Uterus (tissue), 2 donors: ENCODE data around the gene SLC6A6.

Experiments
- POLR2A ChIP-seq, 2 donors: fragments of 450-650 bp; IDR thresholded peaks; one replicate each; pipeline ENCODE4 v1.6.1; 2016; ENCODE audit warnings: antibody characterized with exemption in 2 of 2, mild to moderate bottlenecking in 1 of 2, moderate library complexity in 1 of 2
- TF ChIP-seq, protein P1 (sequence below), 4 experiments: fragments of 200-600 bp in 2 of 4; fragments of 450-650 bp in 2 of 4; sonication (generic) in 2 of 4; IDR thresholded peaks; one replicate each; pipeline ENCODE4 v1.5.1; 2016 to 2019; ENCODE audit warnings: antibody characterized with exemption in 4 of 4, mild to moderate bottlenecking in 2 of 4, moderate library complexity in 1 of 4

GRCh38 chr3:14465425-14465824 lies 63.0 kb downstream of the SLC6A6 start:
- TF ChIP-seq, protein P1, sequence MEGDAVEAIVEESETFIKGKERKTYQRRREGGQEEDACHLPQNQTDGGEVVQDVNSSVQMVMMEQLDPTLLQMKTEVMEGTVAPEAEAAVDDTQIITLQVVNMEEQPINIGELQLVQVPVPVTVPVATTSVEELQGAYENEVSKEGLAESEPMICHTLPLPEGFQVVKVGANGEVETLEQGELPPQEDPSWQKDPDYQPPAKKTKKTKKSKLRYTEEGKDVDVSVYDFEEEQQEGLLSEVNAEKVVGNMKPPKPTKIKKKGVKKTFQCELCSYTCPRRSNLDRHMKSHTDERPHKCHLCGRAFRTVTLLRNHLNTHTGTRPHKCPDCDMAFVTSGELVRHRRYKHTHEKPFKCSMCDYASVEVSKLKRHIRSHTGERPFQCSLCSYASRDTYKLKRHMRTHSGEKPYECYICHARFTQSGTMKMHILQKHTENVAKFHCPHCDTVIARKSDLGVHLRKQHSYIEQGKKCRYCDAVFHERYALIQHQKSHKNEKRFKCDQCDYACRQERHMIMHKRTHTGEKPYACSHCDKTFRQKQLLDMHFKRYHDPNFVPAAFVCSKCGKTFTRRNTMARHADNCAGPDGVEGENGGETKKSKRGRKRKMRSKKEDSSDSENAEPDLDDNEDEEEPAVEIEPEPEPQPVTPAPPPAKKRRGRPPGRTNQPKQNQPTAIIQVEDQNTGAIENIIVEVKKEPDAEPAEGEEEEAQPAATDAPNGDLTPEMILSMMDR (IDR thresholded peaks at IDR 0.05), result no peak
- no peak for TF ChIP-seq POLR2A (IDR thresholded peaks at IDR 0.05)
